OCI-LY3 (cell line): ENCODE data around the gene DLG4.

Source experiments
- CTCF ChIP-seq: fragments of 200-600, 300-600 bp; sonication (generic); IDR thresholded peaks from 2 replicates; pipeline ENCODE4 v1.5.1; 2014; ENCODE audit warnings: antibody characterized with exemption, low read length, low read depth
- EZH2phosphoT487 ChIP-seq: fragments of 200-600 bp; shearing (Covaris generic); IDR thresholded peaks from 2 replicates; pipeline ENCODE4 v1.6.1; 2018; ENCODE audit warnings: antibody characterized with exemption, mixed run types, low read depth

GRCh38 chr17:7226721-7227710 lies 7.4 kb upstream of the DLG4 start:
- TF ChIP-seq EZH2phosphoT487 (no peak), CTCF (no peak)
